Stimulated activated CD4-positive, alpha-beta T cell treated with anti-CD3 and anti-CD28 coated beads, Interleukin-4, amount 100 ng/mL, for 1 hour (primary cell): ENCODE data around the gene NPVF.

Experiments used
- DNase-seq: peaks from one replicate; pipeline ENCODE4 v3.0.0-alpha.2; 2020

The NPVF gene

DNA sequence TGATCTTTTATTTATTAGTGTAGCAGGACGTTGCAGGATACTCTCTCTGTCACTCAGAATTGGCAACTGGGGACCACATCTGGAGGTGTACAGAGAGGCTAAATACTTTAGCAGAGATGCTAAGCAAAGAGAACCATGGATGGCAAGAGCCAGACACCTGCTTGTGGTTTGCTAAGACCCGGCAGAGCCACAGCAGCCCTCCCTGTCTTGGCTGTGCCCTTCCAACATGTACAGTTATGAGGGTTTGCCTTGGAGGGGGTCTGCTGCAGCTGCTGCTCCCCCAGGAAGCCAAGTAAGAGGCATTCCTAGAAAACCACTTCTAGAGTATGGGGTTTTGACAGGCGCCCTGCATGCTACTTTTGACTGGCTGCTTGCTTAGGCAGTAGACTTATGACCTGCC, 5.1 kb downstream of the NPVF start:
- DNase-seq = no peak

DNA sequence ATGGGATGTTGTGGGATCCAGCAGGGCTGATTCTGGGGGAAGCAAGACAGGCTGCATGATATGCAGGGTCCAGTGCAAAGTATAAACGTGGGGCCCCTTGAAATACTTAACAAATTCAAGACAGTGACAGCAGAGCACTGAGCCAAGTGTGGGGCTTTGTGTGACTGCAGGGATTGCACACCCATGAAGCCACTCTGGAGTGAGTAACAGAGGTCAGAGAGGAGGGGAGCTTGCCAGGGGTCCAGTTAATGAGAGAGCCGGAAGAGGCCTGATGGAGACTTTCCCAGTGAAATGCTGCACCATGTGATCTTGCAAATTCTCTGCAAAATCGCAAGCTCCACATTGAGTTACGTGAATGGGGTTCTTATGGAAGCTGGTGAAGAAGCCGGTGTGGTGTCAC, 5.6 kb downstream of the NPVF start:
- no peak for DNase-seq

DNA sequence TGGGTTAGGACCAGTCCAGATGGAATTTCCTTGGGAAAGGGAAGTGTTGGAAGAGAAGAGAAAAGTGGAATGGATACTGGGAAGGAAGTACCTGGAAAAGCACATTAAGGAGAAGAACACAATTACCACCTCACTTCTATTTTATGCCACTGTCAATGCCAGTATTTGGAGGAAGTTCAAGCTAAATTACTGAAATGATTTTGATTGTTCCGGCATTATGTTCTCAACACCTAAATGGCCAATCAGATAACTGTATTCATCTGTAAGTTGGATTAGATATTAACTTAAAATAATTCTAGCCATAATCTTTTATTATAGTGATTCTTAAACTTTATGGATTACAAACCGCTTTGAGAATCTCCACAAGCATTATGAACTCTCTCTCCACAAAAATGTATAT, 7.3 kb downstream of the NPVF start:
- no peak for DNase-seq

DNA sequence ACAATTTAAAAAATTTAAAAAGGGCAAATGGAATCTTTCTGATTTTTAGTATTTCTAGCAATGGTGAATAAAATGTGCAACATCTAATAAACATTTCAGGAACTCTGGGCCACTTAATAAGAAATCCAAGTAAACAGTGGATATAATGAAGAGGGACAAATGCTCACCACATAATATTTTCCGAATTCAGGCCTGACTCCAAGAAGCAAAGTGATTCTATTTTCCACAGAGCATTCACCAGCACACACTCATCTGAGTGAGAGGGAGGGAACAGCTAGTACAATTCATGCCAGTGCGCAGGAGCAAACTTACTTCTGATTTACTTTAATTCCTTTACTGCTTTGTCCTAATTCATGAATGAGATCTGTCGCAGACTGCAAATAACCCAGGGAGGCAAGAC, 10.1 kb downstream of the NPVF start:
- DNase-seq = no peak

DNA sequence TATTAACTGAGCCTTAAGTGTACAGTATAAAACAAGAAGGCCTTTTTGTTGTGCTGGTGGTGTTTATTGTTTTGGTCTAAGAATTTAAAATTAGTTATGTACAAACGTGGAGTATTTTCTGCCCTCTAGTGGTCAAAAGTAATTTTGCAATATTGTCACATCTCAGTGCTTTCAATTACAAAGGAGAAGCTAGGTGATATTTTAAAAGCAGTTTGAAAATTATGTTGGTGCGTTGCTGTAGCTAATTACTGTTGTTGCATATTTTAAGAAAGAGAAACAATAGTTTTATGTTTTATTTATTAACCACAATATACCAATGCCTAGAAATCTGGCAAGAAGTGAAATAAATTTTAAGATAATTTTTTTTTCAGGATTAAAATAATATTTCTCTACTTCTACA, 11.4 kb downstream of the NPVF start:
- no peak for DNase-seq

DNA sequence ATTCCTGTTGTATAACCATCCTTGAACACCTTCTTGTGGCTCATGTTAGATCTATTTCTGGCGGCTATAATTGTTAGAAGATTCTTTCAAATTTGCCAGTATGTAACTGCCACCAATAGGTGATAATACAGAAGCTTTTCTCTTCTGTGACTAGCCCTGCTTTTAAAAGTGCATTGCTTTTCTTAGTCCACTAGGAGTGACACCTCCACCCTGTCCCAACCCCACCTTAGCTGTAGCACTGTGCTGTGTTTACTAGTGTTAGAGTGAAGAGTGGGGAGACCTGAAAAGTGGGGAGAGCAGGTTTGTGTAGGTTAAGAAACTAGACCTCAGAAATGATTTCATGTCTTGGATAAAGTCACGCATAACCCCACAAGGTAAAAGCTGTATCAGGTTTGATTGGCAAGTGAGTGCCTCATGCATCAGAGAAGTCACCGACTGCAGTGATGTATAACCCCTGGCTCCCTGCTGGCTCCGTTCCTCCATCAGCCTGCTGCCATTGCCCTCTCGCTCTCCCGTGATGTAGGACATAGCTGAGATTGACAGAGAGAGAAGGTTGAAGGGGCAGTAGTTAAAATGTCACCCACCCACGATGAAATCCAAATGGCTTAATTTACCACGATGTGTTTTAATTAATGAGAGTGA, 12.5 kb downstream of the NPVF start:
- no peak for DNase-seq

DNA sequence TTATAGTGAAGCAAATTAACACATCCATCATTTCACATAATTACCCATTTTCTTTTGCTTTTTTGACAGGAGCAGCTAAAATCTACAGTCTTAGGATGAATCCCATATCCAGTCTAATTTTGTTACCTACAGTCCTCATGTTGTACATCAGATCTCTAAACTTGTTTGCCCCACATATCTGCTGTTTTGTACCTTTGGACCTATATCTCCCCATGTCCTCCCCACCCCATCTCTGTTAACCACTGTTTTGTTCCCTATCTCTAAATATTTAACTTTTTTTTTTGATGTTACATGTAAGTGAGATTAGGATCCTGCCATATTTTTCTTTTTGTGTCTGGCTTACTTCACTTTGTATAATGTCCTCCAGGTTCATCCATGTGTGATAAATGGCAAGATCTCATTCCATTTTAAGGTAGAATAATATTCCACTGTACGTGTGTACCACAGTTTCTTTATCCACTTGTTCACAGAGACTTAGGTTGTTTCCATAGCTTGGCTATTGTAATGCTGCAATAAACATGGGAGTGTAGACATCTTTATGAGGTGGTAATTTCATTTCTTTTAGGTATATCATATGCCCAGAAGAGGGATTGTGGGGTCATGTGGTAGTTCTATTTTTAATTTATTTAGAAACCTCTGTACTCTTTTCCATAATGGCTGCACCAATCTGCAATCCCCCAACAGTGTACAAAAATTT, 19.6 kb downstream of the NPVF start:
- no peak for DNase-seq

DNA sequence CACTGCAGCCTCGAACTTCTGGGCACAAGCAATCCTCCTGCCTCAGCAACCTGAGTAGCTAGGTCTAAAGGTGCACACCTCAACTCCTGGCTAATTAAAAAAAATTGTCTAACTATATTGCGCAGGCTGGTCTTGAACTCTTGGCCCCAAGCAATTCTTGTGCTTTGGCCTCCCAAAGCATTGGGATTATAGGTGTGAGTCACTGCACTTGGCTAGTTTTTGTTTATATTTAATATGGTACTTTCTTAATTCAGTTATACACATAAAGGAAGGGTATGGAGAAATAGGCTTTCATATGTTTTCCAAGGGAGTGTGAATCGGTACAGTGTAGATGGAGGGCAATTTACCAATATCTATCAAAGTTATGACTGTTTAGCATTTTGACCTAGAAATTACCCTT, 20.4 kb downstream of the NPVF start:
- DNase-seq = no peak

DNA sequence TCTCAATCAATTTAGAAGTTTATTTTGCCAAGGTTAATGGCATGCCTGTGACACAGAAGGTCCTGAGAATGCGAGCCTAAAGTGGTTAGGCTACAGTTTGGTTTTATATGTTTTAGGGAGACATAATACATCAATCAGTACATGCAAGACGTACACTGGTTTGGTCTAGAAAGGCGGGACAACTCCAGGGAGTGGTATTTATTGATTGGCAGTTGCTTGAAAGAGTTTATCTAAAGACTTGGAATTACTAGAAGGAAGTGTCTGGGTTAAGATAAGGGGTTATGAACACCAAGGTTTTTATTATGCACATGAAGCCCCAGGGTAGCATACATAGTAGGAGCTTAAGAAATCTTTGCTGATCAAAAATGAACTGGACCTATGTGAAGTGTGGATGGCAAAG, 21.5 kb downstream of the NPVF start:
- DNase-seq = no peak

DNA sequence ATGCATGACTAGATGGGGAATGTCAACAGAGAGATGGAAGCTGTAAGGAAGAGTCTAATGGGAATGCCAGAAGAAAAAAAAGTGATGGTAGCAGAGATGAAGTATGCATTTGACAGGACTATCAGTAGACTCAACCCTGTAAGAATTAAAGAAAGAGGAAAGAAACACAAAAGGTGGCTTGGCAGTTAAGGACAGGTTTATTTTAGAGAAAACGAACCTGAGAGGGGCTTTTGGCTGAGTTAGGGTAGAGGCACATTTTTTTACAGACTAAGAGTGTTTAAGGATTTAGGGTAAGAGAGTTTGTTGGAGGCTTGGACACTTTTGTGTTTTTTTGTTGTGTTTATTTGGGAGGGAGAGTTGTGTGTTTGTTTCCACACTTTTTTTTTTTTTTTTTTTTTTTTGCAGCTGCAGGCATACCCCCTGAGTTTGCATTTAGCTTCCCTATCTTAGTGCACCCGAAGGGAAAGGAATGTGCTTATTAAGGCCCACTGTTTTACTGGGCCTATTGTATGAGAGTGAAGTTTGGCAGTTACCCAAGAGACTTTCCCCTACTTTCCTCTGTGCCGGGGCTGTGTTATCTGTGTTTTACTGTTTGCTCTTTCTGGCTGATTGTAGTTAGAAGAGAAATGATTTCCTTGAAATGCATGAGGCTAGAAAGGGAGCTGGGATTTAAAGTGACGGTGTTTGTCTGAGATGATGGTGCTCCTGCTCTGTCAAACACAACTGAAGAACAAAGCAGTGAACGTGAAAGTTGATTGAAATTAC, 32.0 kb downstream of the NPVF start:
- no peak for DNase-seq

DNA sequence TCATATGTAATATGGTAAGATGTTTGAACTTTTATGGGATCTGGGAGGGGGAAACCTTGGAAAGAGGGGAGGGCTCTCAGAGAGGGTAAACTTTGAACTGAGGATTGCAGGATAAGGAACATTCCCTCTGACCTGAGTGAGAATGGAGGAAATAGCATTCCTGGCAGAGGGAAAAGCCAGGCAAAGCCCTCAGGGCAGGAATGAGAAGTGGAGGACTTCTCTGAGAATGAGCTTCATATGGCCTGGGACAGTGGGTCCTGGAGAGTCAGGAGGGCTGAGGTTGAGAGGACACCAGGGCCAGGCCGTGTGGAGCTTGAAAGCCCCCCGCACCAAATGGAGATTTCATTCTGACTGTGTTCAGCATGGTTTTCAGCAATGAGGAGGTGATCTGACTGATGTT, 34.2 kb downstream of the NPVF start:
- DNase-seq = no peak

DNA sequence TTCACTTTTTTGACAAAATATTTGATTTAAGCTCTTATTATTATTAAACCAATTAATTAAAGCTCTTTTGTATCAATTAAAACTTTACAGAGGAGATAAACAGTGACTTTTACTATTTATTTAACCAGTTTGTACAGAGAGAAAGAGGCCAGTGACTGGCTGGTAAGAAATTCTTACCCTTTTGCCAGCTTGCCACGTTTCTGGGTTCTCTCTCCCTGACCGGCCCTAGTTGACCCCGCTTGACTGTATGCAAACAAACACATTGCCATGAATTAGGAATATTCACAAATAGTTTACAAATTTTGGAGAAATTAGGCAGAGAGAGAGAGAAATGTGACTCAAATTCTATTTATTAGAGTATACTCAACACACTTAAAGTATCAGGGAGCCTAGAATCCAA, 36.2 kb downstream of the NPVF start:
- no peak for DNase-seq

DNA sequence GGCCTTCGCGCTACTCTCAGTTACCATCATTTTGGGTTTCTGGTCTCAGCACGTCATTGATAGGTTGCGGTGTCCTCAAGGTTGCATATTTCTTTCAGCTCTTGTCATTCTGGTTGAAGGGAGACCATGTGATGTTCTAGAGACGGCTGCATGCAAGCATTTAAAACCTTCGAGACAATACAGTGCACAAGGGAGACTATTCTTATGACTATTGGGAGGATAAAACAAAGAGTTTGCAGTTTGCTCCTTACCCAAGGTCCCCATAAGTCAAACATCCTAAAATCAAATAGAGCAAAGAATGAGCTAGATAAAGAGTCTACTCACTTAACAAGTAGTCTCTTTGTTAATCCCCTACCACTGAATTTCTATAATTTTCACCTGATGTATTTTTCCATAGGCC, 39.1 kb downstream of the NPVF start:
- DNase-seq = no peak

DNA sequence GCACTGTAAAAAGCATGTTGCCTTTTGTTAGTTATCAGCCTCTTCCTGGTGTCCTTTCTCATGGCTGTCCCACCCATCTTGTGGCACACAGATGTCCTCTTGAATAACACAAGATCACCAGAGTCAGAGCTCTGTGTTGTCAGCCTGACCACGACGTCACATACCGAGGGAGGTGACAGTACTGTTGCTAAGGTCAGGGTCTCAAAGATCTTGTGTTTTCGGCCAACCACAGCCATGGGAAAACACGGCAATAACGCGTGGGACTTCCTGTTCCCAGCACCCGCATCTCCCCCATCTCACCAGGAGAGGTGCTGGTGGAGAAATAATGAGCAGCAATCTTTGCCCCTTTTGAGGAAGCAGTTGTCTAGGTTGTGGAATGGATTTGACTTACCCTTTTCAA, 40.4 kb downstream of the NPVF start:
- no peak for DNase-seq

DNA sequence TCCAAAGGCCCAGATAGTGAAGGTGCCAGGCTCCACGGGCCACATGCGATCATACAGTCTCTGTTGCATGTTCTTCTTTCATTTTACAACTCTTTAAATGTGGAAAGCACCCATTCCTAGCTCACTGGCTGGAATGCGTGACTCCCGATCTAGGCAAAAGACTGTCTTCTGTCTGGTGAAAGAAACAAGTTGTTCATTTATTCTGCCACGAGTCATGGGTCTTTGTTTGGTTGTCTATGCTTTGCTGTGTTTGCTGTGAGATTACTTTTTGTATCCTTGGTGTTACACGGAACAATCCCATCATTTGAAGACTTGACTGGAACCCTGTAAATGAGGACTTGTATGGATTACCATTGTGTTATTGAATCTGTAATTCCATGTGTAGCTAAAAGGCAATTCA, 41.9 kb downstream of the NPVF start:
- DNase-seq = no peak

DNA sequence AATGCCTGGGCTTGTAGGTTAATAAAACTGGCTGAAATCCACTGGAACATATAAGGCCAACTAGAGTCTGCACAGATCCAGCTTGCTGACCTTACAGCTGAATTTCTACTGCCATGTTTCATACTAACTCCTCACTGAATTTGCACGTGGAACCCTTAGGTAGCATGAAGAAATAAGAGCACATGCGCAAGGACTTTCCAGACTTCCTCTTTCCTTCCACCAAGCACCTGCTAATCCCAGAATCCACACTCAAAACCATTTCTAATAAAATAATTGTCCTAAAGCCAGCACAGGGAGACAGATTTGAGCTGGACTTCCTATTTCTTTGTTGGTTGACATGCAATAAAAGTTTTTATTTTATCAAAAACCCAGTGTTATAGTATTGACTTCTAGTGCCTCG, 46.8 kb downstream of the NPVF start:
- DNase-seq = no peak

DNA sequence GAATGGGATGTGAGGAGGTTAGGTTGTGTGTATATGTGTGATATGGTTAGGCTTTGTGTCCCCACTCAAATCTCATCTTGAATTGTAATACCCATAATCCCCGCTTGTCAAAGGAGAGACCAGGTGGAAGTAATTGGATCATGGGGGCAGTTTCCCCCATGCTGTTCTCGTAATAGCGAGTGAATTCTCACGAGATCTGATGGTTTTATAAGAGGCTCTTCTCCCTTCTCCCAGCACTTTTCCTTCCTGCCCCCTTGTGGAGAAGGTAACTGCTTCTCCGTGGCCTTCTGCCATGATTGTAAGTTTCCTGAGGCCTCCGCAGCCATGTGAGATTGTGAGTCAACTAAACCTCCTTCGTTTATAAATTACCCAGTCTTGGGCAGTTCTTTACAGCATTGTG, 47.3 kb downstream of the NPVF start:
- DNase-seq = no peak

DNA sequence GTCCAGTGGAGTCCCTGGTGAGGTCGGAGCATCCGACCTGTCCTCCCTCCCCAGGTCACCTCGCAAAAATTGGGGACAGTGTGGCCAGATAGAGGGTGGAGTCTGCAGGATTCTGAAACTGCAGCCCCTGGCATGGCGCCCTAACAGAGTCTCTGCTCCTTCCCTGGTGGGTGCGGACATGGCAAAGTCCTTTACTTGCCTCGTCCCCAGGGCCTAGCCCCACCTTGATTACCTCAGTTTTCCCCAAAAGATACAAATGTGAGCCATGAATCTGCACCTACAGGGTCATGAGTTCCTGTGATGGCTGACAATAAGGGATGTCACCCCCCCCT, 47.7 kb downstream of the NPVF start:
- DNase-seq = no peak

DNA sequence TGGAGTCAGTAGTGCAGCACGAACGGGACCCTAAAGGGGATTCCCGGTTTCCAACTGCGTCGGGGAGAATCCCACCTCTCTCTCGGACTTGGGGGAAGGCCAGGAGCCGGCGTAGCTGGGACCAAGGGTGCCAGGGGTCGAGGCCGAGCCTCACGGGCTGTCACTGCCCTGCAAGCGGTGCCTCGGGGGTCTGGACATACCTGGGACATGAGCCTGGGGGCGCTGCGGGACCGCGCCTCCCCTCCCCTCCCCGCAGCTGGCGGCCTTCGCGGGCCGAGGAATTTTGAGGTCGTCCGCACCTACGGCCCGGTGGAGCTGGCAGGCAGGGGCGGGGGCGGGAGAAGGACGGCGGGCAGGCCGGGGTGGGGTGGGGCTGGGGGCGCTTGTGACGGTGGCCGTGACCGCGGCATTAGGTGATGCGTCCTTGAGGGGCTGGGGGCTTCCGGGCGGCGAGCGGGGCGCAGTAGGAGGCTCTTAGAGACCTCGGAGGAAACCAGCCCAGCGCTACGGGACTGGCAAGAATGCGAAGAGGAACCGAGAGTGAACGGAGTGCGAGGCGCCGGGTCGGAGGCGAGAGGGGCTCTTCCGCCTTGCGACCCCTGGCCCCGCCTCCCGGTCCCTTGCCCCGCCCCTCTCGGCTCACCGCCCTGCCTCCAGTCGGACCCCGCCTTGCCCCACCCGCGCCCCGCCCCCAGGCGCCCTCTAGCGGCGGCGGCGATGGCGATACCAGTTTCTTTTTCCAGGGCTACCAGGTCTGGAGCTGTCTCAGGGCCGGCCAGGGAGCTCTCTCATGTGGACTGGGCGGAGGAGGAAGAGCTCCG, 48.3 kb downstream of the NPVF start:
- DNase-seq = peak; percentile 98

DNA sequence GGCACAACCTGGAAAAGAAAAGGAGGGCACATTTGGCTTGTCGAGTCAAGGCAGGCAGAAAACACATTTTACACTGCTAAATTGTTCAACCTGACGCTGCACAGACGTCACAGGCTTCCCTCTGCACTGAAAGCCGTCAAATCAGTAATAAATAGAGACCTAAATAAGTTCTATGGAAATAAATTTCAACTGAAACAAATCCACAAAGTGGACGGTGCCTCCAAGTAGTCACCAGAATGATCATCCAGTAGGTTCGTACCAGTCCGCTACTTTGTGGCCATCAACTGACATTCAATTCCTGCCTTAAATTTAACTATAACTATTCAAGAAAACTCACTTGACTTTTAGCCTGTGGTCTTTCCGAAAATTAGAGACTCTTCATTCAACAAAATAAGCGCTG, 49.0 kb downstream of the NPVF start:
- DNase-seq = no peak
